Measurements from ENCODE around the gene AGO3. TPM values are rescaled to one million over a fixed set of nuclear protein-coding genes. Genes with fewer than 3 reads are reported as not detected.

AGO3 gene
- total RNA-seq, 2 experiments from 2014 or later, result 26.2 to 33.1 TPM

- CTCF ChIA-PET, result interaction anchor here (0.7 to 2.2 kb wide), 6 partner anchors 10 to 190 kb away, joined by 3 to 6 read pairs (median 4); partner anchors contain the start of gene TRAPPC3
- Mint-ChIP-seq H3K36me3 (peaks cover 19% of the 10 kb centered on the region), H3K27ac (peak overlapping the region; percentile 87), H3K27me3 (peaks cover 6% of the 10 kb centered on the region), H3K4me1 (peaks cover 16% of the 10 kb centered on the region), H3K9me3 (ENCODE audit: low read depth) (no peaks in the 10 kb centered on the region), H3K4me3 (peak overlapping the region; percentile 90)
- DNase-seq, result no peak
- peak; percentile 9 for ATAC-seq
These were observed 158.7 kb downstream of the AGO3 start for GRCh38 chr1:36089393-36090121.

- H3K36me3 Mint-ChIP-seq, result peaks cover 24% of the 10 kb centered on the region
- DNase-seq, result no peak
- no peak for ATAC-seq
- no peak overlapping the region for H3K27ac Mint-ChIP-seq
- CTCF ChIA-PET, result interaction anchor here (1.1 to 17.9 kb wide), 3 partner anchors 9 to 42 kb away, joined by 6 to 307 read pairs (median 6); no protein-coding TSS in a partner anchor
- no peak overlapping the region for H3K4me3 Mint-ChIP-seq
- H3K4me1 Mint-ChIP-seq, result peaks cover 15% of the 10 kb centered on the region
- no peaks in the 10 kb centered on the region for H3K9me3 Mint-ChIP-seq (ENCODE audit: low read depth)
- no peaks in the 10 kb centered on the region for H3K27me3 Mint-ChIP-seq
These were observed 160.2 kb downstream of the AGO3 start for GRCh38 chr1:36091141-36091540.

DNA sequence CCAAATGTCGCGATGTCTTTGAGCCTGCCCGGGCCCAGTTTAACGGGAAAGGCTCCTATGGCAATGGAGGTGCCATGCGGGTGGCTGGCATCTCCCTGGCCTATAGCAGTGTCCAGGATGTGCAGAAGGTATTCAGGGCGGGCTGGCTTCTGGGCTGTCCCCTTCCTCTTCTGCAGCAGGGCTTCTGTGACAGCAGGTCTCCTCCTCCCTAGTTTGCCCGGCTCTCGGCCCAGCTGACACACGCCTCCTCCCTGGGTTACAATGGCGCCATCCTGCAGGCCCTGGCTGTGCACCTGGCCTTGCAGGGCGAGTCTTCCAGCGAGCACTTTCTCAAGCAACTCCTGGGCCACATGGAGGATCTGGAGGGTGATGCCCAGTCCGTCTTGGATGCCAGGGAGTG, 160.8 kb downstream of the AGO3 start:
- peaks cover 15% of the 10 kb centered on the region for H3K4me1 Mint-ChIP-seq
- no peaks in the 10 kb centered on the region for H3K9me3 Mint-ChIP-seq (ENCODE audit: low read depth)
- no peak overlapping the region for H3K4me3 Mint-ChIP-seq

DNA sequence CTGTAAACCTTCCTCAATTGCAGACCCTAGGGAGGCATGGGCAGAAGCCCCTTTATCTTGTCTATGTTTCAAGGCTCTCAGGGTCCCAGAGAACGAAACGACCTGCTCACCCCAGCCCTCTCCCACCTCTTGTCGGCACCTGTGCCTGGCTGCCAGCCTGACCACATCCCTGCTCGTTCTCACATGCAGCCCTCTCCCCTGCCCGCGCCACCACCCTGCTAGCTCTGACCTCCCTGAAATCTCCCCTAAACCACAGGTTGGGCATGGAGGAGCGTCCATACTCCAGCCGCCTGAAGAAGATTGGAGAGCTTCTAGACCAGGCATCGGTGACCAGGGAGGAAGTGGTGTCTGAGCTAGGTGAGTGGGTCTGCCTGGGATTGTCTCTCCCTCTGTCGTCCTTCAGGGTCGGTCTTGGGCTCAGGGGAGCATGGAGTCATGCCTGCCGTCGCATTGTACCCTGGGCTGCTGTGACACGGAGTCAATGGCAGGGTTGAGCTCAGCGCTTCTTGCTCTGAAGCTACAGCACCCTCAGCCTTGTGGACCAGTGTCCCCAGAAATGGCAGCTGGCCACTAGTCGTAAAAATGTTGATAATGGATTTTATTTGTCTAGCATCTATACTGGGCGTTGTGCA, 161.4 kb downstream of the AGO3 start:
- H3K27ac Mint-ChIP-seq, result no peak overlapping the region
- ATAC-seq (no peak), DNase-seq (no peak)
- peaks cover 24% of the 10 kb centered on the region for H3K36me3 Mint-ChIP-seq
- peaks cover 15% of the 10 kb centered on the region for H3K4me1 Mint-ChIP-seq
- CTCF ChIA-PET, result interaction anchor here (0.8 to 17.9 kb wide), 5 partner anchors 7 to 41 kb away, joined by 3 to 307 read pairs (median 6); no protein-coding TSS in a partner anchor
- no peaks in the 10 kb centered on the region for H3K27me3 Mint-ChIP-seq
- no peaks in the 10 kb centered on the region for H3K9me3 Mint-ChIP-seq (ENCODE audit: low read depth)
- no peak overlapping the region for H3K4me3 Mint-ChIP-seq

More for the DNA sequence above, 160.8 kb downstream of the AGO3 start:
- ATAC-seq (no peak), DNase-seq (no peak)
- Mint-ChIP-seq H3K27me3 (no peaks in the 10 kb centered on the region), H3K27ac (no peak overlapping the region), H3K36me3 (peaks cover 24% of the 10 kb centered on the region)
- CTCF ChIA-PET, result interaction anchor here (2.2 to 17.9 kb wide), 2 partner anchors 8 to 41 kb away, joined by 6 to 307 read pairs; no protein-coding TSS in a partner anchor

DNA sequence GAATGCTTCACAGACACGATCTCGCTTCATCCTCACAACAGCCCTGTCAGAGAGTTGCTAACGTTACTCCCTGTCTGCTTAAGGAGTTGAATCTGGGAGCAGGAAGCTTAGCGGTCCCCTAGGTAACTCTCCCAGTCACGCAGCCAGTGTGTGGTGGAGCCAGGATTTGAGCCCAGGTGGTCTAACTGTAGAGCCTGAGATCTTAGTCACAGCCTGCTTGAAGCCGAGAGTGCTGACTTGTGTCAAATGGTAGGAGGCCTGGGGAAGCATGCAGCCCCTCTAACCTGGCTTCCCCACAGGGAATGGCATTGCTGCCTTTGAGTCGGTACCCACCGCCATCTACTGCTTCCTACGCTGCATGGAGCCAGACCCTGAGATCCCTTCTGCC, 161.9 kb downstream of the AGO3 start:
- no peak for DNase-seq
- Mint-ChIP-seq H3K27ac (no peak overlapping the region), H3K4me3 (no peak overlapping the region), H3K4me1 (peaks cover 15% of the 10 kb centered on the region), H3K27me3 (no peaks in the 10 kb centered on the region), H3K36me3 (peaks cover 24% of the 10 kb centered on the region), H3K9me3 (ENCODE audit: low read depth) (no peaks in the 10 kb centered on the region)
- ATAC-seq, result no peak
- CTCF ChIA-PET, result interaction anchor here (0.8 to 17.9 kb wide), 4 partner anchors 10 to 40 kb away, joined by 3 to 307 read pairs (median 5); no protein-coding TSS in a partner anchor

DNA sequence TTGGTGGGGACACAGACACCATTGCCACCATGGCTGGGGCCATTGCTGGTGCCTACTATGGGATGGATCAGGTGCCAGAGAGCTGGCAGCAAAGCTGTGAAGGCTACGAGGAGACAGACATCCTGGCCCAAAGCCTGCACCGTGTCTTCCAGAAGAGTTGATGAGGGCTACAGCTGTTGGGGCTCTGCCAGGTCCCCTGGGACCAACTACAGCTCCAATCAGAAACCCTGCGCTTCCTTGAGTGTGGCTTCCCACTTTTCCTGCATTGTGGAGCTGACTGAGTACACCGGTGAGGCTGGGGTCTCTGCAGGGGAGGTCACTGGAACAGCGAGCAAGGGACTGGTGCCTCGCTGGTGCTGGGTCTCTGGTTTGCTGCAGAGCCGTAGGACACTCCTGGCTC, 162.3 kb downstream of the AGO3 start:
- Mint-ChIP-seq H3K27ac (peak overlapping the region; percentile 31), H3K4me3 (no peak overlapping the region), H3K27me3 (no peaks in the 10 kb centered on the region), H3K9me3 (ENCODE audit: low read depth) (no peaks in the 10 kb centered on the region), H3K4me1 (peaks cover 13% of the 10 kb centered on the region), H3K36me3 (peaks cover 24% of the 10 kb centered on the region)
- DNase-seq (no peak), ATAC-seq (no peak)
- CTCF ChIA-PET, result interaction anchor here (0.8 to 17.9 kb wide), 5 partner anchors 9 to 162 kb away, joined by 3 to 307 read pairs (median 4); partner anchors contain the start of gene AGO3

- no peak for DNase-seq
- Mint-ChIP-seq H3K4me3 (no peak overlapping the region), H3K4me1 (peaks cover 13% of the 10 kb centered on the region), H3K27ac (no peak overlapping the region), H3K36me3 (peaks cover 24% of the 10 kb centered on the region), H3K27me3 (no peaks in the 10 kb centered on the region), H3K9me3 (ENCODE audit: low read depth) (no peaks in the 10 kb centered on the region)
- CTCF ChIA-PET, result interaction anchor here (1.1 to 17.9 kb wide), 4 partner anchors 24 to 163 kb away, joined by 3 to 307 read pairs (median 5); partner anchors contain the start of gene AGO3
- no peak for ATAC-seq
These were observed 163.0 kb downstream of the AGO3 start for GRCh38 chr1:36093929-36094328.

DNA sequence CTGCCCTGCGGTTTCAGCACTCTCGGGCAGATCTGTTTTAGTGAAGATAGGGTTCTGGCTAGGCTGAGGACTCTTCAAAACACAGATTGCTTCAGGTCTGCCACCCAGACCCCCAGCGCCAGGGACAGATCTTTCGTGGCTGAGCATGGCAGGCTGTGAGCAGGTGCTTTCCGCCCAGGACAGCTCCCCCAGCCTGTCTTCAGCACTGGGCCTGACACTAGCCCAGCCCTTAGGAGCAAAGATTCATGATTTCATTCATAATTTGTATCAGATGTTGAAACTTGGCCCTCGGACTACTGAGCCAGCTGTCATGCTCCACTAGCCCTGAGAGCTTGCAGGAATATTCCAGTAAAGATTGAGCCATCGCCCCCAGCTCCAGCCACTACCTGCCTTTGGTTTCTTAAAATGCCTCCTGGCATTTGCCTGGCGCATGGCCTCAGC, 163.7 kb downstream of the AGO3 start:
- ATAC-seq (no peak), DNase-seq (no peak)
- Mint-ChIP-seq H3K27me3 (no peaks in the 10 kb centered on the region), H3K9me3 (ENCODE audit: low read depth) (no peaks in the 10 kb centered on the region), H3K4me1 (peaks cover 11% of the 10 kb centered on the region), H3K36me3 (peaks cover 21% of the 10 kb centered on the region), H3K27ac (peak overlapping the region; percentile 8), H3K4me3 (no peak overlapping the region)
- CTCF ChIA-PET, result interaction anchor here (1.4 to 17.9 kb wide), 2 partner anchors 39 to 94 kb away, joined by 4 to 307 read pairs; no protein-coding TSS in a partner anchor

GRCh38 chr1:36095760-36096405, 165.0 kb downstream of the AGO3 start:
- Mint-ChIP-seq H3K4me3 (no peak overlapping the region), H3K27me3 (no peaks in the 10 kb centered on the region), H3K27ac (peak overlapping the region; percentile 28), H3K9me3 (ENCODE audit: low read depth) (no peaks in the 10 kb centered on the region), H3K36me3 (peaks cover 18% of the 10 kb centered on the region), H3K4me1 (peaks cover 6% of the 10 kb centered on the region)
- no peak for ATAC-seq
- CTCF ChIA-PET, result interaction anchor here (0.6 to 17.9 kb wide), 5 partner anchors 37 to 211 kb away, joined by 3 to 307 read pairs (median 3); no protein-coding TSS in a partner anchor
- no peak for DNase-seq

- Mint-ChIP-seq H3K27ac (peak overlapping the region; percentile 68), H3K4me1 (peaks cover 4% of the 10 kb centered on the region), H3K27me3 (no peaks in the 10 kb centered on the region), H3K9me3 (ENCODE audit: low read depth) (no peaks in the 10 kb centered on the region), H3K36me3 (peaks cover 16% of the 10 kb centered on the region), H3K4me3 (no peak overlapping the region)
- CTCF ChIA-PET, result interaction anchor here (0.6 to 17.9 kb wide), 6 partner anchors 36 to 210 kb away, joined by 3 to 307 read pairs (median 4); partner anchors contain the start of gene TRAPPC3
- no peak for DNase-seq
- ATAC-seq, result no peak
These were observed 165.9 kb downstream of the AGO3 start for GRCh38 chr1:36096500-36097432.

- Mint-ChIP-seq H3K36me3 (peaks cover 9% of the 10 kb centered on the region), H3K27ac (no peak overlapping the region), H3K4me1 (peaks cover 4% of the 10 kb centered on the region), H3K4me3 (no peak overlapping the region), H3K9me3 (ENCODE audit: low read depth) (no peaks in the 10 kb centered on the region), H3K27me3 (no peaks in the 10 kb centered on the region)
- CTCF ChIA-PET, result interaction anchor here (0.8 to 17.9 kb wide), 5 partner anchors 35 to 209 kb away, joined by 3 to 307 read pairs (median 5); partner anchors contain the start of gene TRAPPC3
- DNase-seq, result no peak
- no peak for ATAC-seq
These were observed 167.0 kb downstream of the AGO3 start for GRCh38 chr1:36097693-36098585.
